ENCODE measurements around the gene KCP. TPM values are rescaled to one million over a fixed set of nuclear protein-coding genes. Genes with fewer than 3 reads are reported as not detected.

KCP gene
- total and polyA plus RNA-seq, 9 donors, result 0.05 to 1.8 (median 0.20) TPM; not detected in 4

Other genes starting within 250 kb of the KCP start
- 1 to 10 TPM in 6 of 7 donors, under 1 TPM in 1; 0.36 to 4.0 (median 1.6) TPM for gene GARIN1A, start 238.4 kb downstream of the KCP start, total RNA-seq
- gene GARIN1A, start 238.4 kb downstream of the KCP start, polyA plus RNA-seq, result 1 to 10 TPM in 1 of 2 donors, under 1 TPM in 1; 0.59 to 1.3 TPM
- gene CALU, start 171.3 kb downstream of the KCP start, total RNA-seq, result 100 to 1,000 TPM in 2 of 7 donors, 10 to 100 TPM in 5; 48.9 to 110 (median 71.0) TPM
- gene CALU, start 171.3 kb downstream of the KCP start, polyA plus RNA-seq, result 100 to 1,000 TPM in 1 of 2 donors, 10 to 100 TPM in 1; 38.9 to 187 TPM
- not detected for gene OPN1SW, start 134.9 kb downstream of the KCP start, total RNA-seq
- gene OPN1SW, start 134.9 kb downstream of the KCP start, polyA plus RNA-seq, result not detected
- 10 to 100 TPM in 1 of 7 donors, 1 to 10 TPM in 6; 2.4 to 14.0 (median 5.9) TPM for gene CCDC136, start 118.7 kb downstream of the KCP start, total RNA-seq
- 1 to 10 TPM; 3.4 to 4.4 TPM for gene CCDC136, start 118.7 kb downstream of the KCP start, polyA plus RNA-seq
- 10 to 100 TPM in 6 of 7 donors, 1 to 10 TPM in 1; 8.0 to 51.2 (median 17.3) TPM for gene FLNC, start 80.3 kb downstream of the KCP start, total RNA-seq
- 1 to 10 TPM; 6.5 to 6.8 TPM for gene FLNC, start 80.3 kb downstream of the KCP start, polyA plus RNA-seq
- gene ATP6V1F, start 47.9 kb downstream of the KCP start, total RNA-seq, result 100 to 1,000 TPM in 1 of 7 donors, 10 to 100 TPM in 6; 57.3 to 108 (median 85.0) TPM
- 100 to 1,000 TPM in 1 of 2 donors, 10 to 100 TPM in 1; 98.2 to 128 TPM for gene ATP6V1F, start 47.9 kb downstream of the KCP start, polyA plus RNA-seq
- gene IRF5, start 27.2 kb upstream of the KCP start, total RNA-seq, result 1 to 10 TPM; 2.2 to 6.5 (median 3.1) TPM
- gene IRF5, start 27.2 kb upstream of the KCP start, polyA plus RNA-seq, result 1 to 10 TPM; 2.1 to 2.2 TPM
- gene TNPO3, start 144.4 kb upstream of the KCP start, total RNA-seq, result 10 to 100 TPM; 22.9 to 35.4 (median 30.9) TPM
- 10 to 100 TPM; 18.6 to 40.1 TPM for gene TNPO3, start 144.4 kb upstream of the KCP start, polyA plus RNA-seq
- gene TSPAN33, start 234.0 kb upstream of the KCP start, total RNA-seq, result 1 to 10 TPM; 1.7 to 6.5 (median 5.7) TPM
- 1 to 10 TPM; 8.9 to 9.3 TPM for gene TSPAN33, start 234.0 kb upstream of the KCP start, polyA plus RNA-seq

Data from ovary (tissue), 9 donors.